Activated CD8-positive, alpha-beta memory T cell treated with anti-CD3 and anti-CD28 coated beads, Interleukin-2, amount 50 U/mL, for 4 hours (primary cell): ENCODE results near the gene FAM177A1.
"Not testable (repeated sequence)": the region's sequence is repeated elsewhere in the genome, so short reads cannot be mapped to it uniquely, and the experiment has no call there.

Source experiments
- DNase-seq: peaks from one replicate; pipeline ENCODE4 v3.0.0-alpha.2; 2020

Gene FAM177A1

DNA sequence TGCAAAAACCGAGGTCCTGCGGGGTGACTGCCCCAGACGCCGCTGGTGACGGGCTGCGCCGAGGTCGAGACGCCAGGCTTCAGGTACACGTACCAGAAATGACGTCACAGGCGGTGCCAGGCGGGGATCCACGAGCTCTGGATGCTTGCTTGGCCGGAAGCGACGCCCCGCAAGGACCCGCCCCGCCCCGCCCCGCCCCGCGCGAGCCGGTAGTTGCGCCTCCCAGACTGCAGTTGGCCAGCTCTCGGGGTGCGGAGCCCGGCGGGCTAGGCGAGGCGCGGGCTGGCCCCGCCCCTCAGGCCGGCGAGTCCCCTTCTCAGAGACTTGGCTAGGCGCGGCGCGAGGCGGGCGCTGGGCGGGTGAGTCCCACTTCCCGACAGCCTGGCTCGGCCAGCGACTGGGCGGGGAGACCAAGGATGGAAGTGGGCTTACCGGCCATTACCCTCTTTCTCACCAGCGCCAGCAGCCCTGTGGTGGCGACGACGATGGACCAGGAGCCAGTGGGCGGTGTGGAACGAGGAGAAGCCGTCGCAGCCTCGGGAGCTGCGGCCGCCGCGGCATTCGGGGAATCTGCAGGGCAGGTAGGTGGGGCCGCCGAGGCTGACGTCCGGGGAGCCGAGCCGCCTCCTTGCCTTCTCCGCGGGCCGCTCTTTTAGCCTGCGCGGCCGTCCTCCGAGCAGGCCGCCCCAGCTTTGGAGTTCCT, at the start of gene FAM177A1:
Gene FAM177A1, plus strand, starts transcription at position 225 of the 703 bp plus-strand sequence. Its CDS starts 192 bp downstream, at position 417.
- DNase-seq, result peak; percentile 98

DNA sequence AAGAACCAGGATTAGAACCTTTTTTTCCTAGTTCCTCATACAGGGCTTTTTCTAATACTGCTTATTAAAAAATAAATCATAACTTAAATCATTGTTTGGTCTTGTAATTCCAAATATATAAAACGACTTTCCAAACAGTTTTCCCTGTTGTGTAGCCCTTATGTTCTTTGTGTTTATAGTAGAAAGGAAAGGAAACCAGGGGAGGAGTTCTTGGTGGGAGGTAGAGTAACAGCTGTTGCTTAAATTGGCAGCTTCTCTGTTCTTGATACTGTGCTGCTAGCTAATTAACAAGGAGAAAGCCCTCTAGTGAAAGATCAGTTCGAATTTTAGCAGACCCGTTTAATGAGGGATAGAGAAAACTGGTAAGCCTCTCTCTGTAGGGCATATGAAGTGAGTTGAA, 48.3 kb upstream of the FAM177A1 start:
- no peak for DNase-seq

- no peak for DNase-seq
These were observed 46.6 kb upstream of the FAM177A1 start for GRCh38 chr14:34999500-34999899.

- no peak for DNase-seq
These were observed 44.5 kb upstream of the FAM177A1 start for GRCh38 chr14:35001621-35002020.

GRCh38 chr14:35004839-35005238, 41.2 kb upstream of the FAM177A1 start:
- no peak for DNase-seq

DNA sequence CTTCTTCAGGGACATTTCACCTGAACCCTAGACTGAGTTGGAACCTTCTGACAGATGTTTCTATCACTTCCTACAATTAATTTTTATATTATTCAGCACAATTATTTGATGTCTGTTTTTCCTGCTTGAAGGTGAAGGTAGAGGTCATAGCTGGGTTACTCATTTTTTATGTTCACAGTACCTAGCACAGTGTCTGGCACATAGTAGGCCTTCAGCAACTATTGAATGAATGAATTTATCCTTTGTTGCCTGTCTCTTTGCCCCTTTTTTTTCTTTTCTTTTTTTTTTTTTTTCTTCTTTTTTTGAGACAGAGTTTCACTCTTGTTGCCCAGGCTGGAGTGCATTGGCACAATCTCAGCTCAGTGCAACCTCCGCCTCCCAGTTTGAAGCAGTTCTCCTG, 29.5 kb upstream of the FAM177A1 start:
- DNase-seq, result no peak

- DNase-seq, result no peak
These were observed 25.4 kb upstream of the FAM177A1 start for GRCh38 chr14:35020713-35021112.

GRCh38 chr14:35028435-35028834, 17.6 kb upstream of the FAM177A1 start:
- DNase-seq, result no peak

DNA sequence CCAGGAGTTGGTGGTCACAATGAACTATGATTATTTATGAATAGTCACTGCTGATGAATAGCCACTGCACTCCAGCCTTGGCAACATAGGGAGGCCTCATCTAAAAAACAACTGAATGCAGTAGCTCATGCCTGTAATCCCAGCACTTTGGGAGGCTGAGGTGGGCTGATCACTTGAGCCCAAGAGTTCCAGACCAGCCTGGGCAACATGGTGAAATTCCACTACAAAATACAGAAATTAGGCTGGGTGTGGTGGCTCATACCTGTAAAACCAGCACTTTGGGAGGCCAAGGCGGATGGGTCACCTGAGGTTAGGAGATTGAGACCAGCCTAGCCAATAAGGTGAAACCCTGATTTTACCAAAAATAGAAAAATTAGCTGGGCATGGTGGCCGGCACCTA, 13.5 kb upstream of the FAM177A1 start:
- no peak for DNase-seq

- DNase-seq, result no peak
These were observed 11.6 kb upstream of the FAM177A1 start for GRCh38 chr14:35034440-35034833.

- DNase-seq, result not testable (repeated sequence)
These were observed 11.0 kb upstream of the FAM177A1 start for GRCh38 chr14:35034944-35035554.

GRCh38 chr14:35038312-35038711, 7.8 kb upstream of the FAM177A1 start:
- DNase-seq, result not testable (repeated sequence)

DNA sequence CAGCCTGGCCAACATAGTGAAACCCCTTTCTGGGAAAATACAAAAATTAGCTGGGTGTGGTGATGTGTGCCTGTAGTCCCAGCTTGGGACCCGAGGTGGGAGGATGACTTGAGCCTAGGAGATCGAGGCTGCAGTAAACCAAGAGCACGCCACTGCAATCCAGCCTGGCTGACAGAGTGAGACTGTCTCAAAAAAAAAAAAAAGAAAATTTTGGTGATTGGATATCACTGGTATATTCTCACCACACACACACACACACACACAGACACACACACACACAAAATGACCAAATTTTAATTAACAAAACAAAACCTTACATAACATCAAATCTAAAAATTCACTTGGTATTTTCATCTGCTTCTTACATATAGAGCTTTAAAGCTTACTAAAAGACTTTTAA, 3.4 kb upstream of the FAM177A1 start:
- DNase-seq, result no peak

- no peak for DNase-seq
These were observed 3.0 kb upstream of the FAM177A1 start for GRCh38 chr14:35043046-35043445.

DNA sequence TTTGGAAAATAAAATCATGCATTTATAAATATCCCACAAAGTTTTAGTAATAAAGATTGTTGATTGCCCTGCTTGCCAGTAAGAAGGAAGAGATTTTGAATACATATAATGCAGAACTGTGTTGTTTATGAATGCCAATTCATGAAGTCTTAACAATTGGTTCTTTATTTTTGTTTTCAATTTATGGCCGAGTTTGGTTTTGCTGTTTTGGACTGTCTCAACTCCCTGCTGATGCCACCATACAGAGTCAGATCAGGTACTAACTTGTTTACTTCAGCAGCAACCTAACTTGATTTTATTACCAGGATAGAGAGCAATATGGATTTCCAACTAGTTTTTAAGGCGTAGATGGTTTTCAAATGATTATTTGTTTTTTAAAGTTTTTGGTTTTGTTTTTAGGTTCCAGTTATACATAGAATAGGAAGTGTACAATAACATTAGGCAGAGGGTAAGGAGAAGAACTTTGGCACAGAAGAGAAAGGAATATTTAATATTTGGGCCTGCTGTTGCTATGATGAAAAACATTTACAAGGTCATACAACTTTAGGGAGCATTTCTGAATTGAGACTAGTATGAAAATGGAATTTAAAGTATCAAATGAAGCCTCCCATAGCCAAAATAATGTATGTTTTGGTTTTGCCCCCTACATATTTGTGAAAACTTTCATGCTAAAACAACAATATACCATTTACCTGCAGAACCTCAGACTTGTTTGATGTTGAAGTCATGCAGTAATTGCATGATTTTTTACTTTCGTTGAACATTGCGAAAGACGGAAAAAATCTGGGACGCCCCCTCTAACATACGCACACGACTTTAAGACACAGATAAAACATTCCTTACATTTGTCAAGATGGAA, 904 bp upstream of the FAM177A1 start:
- DNase-seq, result no peak

DNA sequence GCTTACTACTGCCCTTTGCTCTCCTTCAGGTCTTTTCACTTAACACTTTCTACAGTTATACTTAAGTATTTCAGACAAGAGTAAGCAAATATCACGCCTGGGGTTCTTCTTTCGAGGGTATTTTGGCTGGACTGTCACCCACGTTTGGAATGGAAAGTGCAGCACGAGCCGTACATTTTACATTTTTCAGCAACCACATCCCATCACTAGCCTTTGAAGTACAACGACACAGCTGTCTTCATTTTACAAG, 349 bp upstream of the FAM177A1 start:
- no peak for DNase-seq

GRCh38 chr14:35046751-35047536, 872 bp downstream of the FAM177A1 start:
- no peak for DNase-seq

- no peak for DNase-seq
These were observed 2.0 kb downstream of the FAM177A1 start for GRCh38 chr14:35047976-35048513.

- DNase-seq, result no peak
These were observed 4.6 kb downstream of the FAM177A1 start for GRCh38 chr14:35050652-35051051.

- DNase-seq, result no peak
These were observed 5.7 kb downstream of the FAM177A1 start for GRCh38 chr14:35051796-35052195.

DNA sequence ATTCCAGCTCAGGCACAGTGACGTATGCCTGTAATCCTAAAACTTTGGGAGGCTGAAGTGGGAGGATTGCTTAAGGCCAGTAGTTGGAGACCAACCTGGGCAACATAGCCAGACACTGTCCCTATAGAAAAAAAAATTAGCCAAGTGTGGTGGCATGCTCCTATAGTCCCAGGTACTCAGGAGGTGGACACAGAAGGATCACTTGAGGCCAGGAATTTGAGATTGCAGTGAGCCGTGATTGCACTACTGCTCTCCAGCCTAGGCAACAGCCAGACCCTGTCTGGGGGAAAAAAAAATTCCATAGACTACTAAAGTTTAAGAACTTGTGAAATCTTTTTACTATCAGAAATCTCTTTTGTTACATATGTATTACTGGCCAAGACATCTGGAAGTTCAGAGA, 6.6 kb downstream of the FAM177A1 start:
- DNase-seq, result no peak

DNA sequence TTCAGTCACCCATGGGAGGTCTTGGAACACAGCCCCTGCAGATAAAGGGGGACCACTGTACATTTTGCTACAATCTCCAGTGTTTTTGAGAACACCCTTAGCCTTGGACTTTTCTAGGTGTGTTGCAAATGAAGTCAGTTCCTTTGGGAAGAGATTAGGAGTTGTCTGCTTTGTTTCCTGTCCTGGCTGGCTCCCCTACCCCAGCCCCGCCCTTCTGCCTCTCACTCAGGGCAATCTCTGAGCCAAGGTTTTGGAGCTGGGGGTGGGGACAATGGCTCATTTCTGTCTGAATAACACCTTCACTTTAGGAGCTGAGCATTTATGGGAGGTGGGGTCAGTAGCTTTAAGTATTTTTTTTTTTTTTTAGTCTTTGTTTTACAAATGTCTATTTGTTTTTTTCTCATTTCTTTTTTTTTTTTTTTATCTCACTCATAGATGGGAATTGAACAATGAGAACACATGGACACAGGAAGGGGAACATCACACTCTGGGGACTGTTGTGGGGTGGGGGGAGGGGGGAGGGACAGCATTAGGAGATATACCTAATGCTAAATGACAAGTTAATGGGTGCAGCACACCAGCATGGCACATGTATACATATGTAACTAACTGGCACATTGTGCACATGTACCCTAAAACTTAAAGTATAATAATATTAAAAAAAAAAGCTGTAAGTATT, 15.2 kb downstream of the FAM177A1 start:
- not testable (repeated sequence) for DNase-seq
